WI38 (cell line): Measurements from ENCODE around the gene SLC44A5.

Experiments
- H3K4me3 ChIP-seq: 2 replicates; pipeline ENCODE4 v1.5.1; 2011; ENCODE audit warnings: low read depth, mild to moderate bottlenecking, control low read depth, low read length
- TF ChIP-seq, protein P1 (sequence below): IDR thresholded peaks from 2 replicates; pipeline ENCODE4 v1.5.1; 2012; ENCODE audit warnings: low read depth, mild to moderate bottlenecking, control low read depth, low read length

Gene SLC44A5

DNA sequence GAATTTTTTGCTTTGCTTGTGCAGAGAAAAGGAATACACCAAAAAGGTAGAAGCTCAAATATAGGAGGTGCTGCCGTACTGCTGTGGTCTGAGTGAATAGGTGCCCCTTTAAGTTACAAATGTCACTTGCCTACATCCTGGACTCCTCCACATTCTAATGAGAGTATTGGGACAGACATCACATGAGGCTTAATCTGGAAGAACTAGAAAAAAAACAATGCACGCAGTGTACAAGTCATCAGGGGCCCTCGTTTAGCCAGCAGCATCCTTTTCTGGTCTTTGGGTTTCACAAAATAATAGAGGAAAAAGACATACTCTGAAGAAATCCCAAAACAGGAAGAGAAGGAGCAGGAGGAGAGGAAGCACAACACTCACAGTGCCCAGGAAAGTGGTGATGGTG, 89.3 kb downstream of the SLC44A5 start:
- no peak overlapping the region for H3K4me3 ChIP-seq
- TF ChIP-seq, protein P1, sequence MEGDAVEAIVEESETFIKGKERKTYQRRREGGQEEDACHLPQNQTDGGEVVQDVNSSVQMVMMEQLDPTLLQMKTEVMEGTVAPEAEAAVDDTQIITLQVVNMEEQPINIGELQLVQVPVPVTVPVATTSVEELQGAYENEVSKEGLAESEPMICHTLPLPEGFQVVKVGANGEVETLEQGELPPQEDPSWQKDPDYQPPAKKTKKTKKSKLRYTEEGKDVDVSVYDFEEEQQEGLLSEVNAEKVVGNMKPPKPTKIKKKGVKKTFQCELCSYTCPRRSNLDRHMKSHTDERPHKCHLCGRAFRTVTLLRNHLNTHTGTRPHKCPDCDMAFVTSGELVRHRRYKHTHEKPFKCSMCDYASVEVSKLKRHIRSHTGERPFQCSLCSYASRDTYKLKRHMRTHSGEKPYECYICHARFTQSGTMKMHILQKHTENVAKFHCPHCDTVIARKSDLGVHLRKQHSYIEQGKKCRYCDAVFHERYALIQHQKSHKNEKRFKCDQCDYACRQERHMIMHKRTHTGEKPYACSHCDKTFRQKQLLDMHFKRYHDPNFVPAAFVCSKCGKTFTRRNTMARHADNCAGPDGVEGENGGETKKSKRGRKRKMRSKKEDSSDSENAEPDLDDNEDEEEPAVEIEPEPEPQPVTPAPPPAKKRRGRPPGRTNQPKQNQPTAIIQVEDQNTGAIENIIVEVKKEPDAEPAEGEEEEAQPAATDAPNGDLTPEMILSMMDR: no peak

DNA sequence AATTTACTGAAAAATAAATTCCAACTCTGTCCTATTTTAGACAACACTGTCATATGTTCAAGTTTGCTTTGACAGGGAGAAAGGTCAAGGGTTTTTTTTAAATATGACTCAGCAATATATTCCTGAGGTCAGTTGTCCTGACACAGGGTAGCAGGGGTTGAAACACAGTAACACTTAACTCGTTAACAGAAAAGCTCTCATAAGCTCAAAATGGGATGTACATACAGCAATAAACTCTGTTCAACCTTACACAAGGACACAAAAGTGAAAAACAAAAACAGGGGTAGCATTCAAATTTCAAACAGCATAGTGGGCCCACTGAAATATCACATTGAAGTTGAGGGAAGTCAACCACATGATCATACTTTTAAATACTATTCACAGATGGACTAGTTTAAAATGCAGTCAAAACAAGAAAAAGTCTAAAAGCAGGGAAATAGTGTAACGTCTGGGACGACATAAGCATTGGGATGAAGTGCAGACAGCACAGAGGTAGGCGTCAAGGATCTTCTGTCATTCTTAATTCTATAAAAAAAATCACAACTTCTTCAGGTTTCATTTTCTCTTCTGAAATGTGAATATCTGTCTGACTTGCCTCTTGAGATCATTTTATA, 89.9 kb downstream of the SLC44A5 start:
- TF ChIP-seq, protein P1: no peak
- no peak overlapping the region for H3K4me3 ChIP-seq

DNA sequence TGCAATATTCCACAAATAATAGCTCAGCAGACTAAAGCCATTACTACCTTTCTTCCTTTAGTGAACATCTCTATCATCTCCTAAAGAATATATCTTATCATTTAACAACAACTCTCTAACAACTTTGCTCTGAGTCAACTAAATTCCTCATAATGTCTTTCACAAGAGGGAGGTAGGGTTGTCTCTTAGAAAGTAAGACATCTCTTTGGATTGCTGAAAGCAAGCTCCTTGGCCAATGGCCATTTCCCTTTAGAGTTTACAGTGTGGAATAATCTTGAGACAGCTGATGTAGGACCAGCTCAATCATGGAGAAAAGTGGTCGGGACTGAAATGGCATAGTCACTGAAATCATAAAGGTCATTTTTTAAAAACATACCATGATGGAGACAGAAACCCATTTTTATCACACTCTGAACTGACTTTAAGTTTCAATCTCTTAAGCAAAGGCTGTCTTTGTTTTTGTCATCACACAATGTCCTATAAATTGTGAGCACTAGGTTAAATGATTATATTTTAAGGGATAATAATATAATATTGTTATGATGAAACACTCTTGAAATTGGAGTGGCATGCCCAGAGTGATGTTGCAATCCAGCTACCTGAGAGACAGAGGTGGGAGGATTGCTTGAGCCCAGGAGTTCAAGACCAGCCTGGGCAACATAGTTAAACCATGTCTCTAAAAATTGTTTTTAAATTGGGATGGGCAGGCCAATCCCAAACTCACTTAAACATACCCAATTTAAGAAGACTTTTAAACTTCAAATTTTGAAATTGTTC, 91.1 kb downstream of the SLC44A5 start:
- no peak overlapping the region for H3K4me3 ChIP-seq
- TF ChIP-seq, protein P1: no peak

DNA sequence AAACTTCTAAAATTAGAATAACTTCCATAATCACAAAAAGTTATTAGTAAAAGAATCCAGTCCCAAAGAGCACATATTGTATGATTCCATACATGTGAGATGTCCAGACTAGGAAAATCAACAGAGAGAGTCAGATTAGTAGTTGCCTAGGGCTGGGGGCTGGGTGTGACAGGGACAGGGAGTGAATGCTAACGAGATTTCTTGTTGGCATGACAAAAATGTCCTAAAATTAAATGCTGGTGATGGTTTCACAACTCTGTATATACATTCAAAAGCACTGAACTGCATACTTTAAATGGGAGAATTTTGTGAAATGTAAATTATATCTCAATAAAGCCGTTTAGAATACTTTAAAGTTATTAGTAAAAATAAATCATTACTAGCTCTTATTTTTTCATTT, 92.2 kb downstream of the SLC44A5 start:
- TF ChIP-seq, protein P1: no peak
- H3K4me3 ChIP-seq: no peak overlapping the region

DNA sequence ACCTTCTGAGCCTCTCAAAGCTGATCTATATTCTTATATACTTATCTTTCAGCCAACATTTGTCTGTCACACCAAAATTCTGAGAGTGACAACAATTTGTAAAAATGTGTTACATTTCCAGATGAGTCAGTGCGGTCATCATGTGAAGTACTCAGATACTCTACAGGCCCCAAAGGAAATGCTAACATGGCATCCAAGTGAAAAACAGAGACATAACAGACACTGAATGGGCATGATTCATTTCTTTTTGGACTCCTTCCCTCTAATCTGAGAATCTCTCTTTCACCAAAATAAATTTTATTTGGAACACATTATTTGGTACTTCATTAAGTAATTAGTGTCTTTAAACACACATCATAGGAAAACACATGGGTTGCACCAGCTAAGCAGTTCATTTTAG, 96.6 kb downstream of the SLC44A5 start:
- H3K4me3 ChIP-seq: no peak overlapping the region
- TF ChIP-seq, protein P1: no peak

DNA sequence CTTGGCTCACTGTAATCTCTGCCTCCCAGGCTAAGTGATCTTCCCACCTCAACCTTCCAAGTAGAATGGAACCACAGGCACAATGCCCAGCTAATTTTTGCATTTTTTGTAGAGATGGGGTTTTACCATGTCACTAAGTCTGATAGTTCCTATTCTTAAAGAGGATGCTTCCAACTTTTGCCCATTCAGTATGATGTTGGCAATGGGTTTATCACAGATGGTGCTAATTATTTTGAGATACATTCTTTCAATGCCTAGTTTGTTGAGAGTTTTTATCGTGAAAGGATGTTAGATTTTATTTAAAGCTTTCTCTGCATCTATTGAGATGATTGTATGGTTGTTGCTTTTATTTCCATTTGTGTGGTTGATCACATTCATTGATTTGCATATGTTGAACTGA, 103.9 kb downstream of the SLC44A5 start:
- H3K4me3 ChIP-seq: no peak overlapping the region
- TF ChIP-seq, protein P1: no peak

DNA sequence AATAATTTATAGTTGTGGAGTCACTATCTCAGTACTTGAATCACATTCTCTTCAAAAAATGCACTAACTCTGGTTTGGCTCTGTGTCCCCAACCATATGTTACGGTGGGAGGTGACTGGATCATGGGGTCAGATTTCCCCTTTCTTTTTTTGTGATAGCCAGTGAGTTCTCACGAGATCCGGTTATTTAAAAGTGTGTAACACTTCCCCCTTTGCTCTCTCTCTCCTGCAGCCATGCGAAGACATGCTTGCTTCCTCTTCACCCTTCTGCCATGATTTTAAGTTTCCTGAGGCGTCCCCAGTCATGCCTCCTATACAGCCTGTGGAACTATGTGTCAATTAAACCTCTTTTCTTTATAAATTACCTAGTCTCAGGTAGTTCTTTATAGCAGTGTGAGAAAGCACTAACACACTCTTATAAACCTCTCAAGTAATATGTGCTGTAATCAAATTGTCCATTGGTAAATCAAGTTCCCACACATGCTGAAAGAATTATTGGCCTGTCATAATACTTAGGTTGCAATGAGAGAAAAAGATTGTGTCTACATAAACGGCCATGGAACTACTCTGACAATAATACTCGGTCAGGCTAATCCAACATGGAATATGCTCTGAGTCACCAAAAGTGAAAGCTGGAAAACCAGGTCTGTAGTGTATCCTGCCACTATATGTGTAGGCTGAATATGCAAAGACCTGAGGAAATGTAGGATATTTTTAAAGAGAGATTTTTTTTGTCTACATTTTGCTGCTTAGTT, 107.5 kb downstream of the SLC44A5 start:
- TF ChIP-seq, protein P1: no peak
- no peak overlapping the region for H3K4me3 ChIP-seq
